Thoracic aorta (tissue), 2 donors: ENCODE measurements around the gene GLYATL1. TPM values are rescaled to one million over a fixed set of nuclear protein-coding genes. Genes with fewer than 3 reads are reported as not detected.

Experiments used
- ATAC-seq: fragments of 150-250 bp; one replicate; pipeline ENCODE4 v1.8.0; 2017; ENCODE audit warnings: low read depth; ENCODE audit not compliant: insufficient number of reproducible peaks, low FRiP score
- DNase-seq: peaks from one replicate; pipeline ENCODE4 v3.0.0-alpha.2; 2020; ENCODE audit warnings: low spot score
- H3K27ac ChIP-seq, 2 donors: fragments of 200-600 bp; sonication (generic); 1 replicate in 1 of 2; 2 replicates in 1 of 2; pipeline ENCODE4 v1.5.1; 2016; ENCODE audit warnings: mild to moderate bottlenecking in 2 of 2, moderate library complexity in 2 of 2
- H3K27me3 ChIP-seq: fragments of 200-600 bp; sonication (generic); replicated peaks from 2 replicates; pipeline ENCODE4 v1.6.0; 2016; ENCODE audit warnings: mild to moderate bottlenecking; ENCODE audit not compliant: insufficient read depth
- H3K36me3 ChIP-seq: fragments of 200-600 bp; sonication (generic); one replicate; pipeline ENCODE4 v1.5.1; 2016
- H3K4me1 ChIP-seq, 2 donors: fragments of 200-600 bp; sonication (generic); 1 replicate in 1 of 2; 2 replicates in 1 of 2; pipeline versions ENCODE4 v1.5.1 to v1.6.0; 2016; ENCODE audit warnings: low read depth in 2 of 2, mild to moderate bottlenecking in 1 of 2; ENCODE audit not compliant: control insufficient read depth in 1 of 2
- H3K4me3 ChIP-seq: fragments of 200-600 bp; sonication (generic); 2 replicates; pipeline ENCODE4 v1.5.1; 2016; ENCODE audit warnings: mild to moderate bottlenecking
- H3K9me3 ChIP-seq: fragments of 200-600 bp; sonication (generic); 2 replicates; pipeline ENCODE4 v1.5.1; 2016
- total RNA-seq, 2 donors: library from RNA; depleted of rRNA; stranded (reverse); fragments of >200 nt; gene quantifications; one replicate each; pipeline versions ENCODE4 v1.1.0 to v1.2.3, GENCODE V29; 2016
- TF ChIP-seq, protein P1 (sequence below): fragments of 200-600 bp; sonication (generic); IDR thresholded peaks from one replicate; pipeline ENCODE4 v1.5.1; 2019; ENCODE audit warnings: antibody characterized with exemption

The GLYATL1 gene
- total RNA-seq, 2 donors from 2014 or later: not detected

DNA sequence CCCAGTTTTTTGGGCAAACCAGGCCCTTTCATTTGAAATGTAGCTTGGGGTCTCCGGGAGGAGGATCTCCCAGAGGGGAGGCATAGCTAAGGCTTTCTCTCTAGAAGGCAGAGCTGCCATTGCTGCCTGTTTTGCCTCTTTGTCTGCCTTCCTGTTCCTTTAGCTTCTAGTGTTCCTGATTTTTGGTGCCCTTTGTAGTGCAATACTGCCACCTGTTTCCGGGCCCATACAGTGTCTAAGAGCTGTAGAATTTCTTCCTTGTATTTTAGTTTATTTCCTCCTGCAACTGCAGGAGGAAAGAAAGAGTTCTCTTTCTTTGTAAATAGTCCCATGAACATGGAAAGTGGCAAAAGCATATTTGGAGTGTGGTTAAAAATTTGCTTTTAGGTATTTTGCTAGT lies 19.3 kb upstream of the GLYATL1 start:
- H3K4me3 ChIP-seq: no peak overlapping the region
- no peak overlapping the region for H3K27ac ChIP-seq
- H3K27me3 ChIP-seq: no peaks in the 10 kb centered on the region
- H3K36me3 ChIP-seq: no peaks in the 10 kb centered on the region
- no peaks in the 10 kb centered on the region for H3K4me1 ChIP-seq
- ATAC-seq (no peak), DNase-seq (no peak)
- TF ChIP-seq, protein P1, sequence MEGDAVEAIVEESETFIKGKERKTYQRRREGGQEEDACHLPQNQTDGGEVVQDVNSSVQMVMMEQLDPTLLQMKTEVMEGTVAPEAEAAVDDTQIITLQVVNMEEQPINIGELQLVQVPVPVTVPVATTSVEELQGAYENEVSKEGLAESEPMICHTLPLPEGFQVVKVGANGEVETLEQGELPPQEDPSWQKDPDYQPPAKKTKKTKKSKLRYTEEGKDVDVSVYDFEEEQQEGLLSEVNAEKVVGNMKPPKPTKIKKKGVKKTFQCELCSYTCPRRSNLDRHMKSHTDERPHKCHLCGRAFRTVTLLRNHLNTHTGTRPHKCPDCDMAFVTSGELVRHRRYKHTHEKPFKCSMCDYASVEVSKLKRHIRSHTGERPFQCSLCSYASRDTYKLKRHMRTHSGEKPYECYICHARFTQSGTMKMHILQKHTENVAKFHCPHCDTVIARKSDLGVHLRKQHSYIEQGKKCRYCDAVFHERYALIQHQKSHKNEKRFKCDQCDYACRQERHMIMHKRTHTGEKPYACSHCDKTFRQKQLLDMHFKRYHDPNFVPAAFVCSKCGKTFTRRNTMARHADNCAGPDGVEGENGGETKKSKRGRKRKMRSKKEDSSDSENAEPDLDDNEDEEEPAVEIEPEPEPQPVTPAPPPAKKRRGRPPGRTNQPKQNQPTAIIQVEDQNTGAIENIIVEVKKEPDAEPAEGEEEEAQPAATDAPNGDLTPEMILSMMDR: no peak
- peaks cover 7% of the 10 kb centered on the region for H3K9me3 ChIP-seq

DNA sequence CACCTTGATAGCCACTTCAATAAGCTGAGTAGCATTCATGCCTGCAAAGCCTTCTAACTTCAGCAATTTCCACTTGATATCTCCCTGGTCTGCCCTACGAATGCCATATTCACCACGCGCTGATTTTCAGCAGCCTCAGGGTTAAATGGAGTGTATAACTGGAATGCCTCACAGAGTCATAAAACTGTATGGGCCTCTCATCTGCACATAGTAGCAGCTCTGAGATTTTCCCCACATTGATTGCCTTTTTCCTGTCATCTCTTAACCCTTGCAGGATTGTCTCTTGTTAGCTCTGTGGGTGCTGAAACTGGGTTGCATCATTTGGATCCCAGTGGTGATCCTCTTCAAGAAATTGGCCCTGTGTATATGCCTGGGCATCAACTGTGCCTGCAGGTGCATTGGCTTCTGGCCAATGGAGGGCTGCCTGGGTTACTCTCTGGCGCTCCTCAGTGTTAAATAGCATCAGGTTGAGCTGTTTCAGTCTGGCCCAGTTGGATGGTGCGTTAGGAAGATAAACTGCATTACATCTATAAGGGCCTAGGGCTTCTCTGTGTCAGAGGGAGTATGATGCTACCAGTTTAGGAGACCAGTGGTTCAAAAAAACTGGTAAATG lies 17.4 kb upstream of the GLYATL1 start:
- H3K27me3 ChIP-seq: no peaks in the 10 kb centered on the region
- H3K4me1 ChIP-seq: no peaks in the 10 kb centered on the region
- TF ChIP-seq, protein P1: no peak
- no peak overlapping the region for H3K4me3 ChIP-seq
- ATAC-seq: no peak
- no peaks in the 10 kb centered on the region for H3K36me3 ChIP-seq
- H3K27ac ChIP-seq: no peak overlapping the region
- peaks cover 7% of the 10 kb centered on the region for H3K9me3 ChIP-seq
- DNase-seq: no peak

DNA sequence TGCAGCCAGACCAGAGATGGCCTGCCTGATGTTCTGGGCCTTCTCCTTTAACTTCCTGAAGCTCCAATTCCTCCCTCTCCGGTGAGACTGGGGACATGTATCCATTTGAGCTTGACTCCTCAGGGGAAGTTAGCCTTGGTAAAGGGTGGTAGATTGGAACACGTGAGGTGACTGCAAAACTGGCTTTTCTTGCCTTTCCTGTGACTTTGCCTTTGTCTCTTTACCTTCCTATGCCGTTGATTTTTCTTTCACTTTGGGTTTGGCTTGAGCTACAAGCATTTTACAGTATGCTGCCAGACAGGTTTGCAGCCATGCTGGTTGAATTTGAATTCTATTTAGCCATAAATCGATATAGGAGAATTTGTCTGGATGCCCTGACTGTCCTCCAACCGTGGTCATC lies 16.8 kb upstream of the GLYATL1 start:
- TF ChIP-seq, protein P1: no peak

DNA sequence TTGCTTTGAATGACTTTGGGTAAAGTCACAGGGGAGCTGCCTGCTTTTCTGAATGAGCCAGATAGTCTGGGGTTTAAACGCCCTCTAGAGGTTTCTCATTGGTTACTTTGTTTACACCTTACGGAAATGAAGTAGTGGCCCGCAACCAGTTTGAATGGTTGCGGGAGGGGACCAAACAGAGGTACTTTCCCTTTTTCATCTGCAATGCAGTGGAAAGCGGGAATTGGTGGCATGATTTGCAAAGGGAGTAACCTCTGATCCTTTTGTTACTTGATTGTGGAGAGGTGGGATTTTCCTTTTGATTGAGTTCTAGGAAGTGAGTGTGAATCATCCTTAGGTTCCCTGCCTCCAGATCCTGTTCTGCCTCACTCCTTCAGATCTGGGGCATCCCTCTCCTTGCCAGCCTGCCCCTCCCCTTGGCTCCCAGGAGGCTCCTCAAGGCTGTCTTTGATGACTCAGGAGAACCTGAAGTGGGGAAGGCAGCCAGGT lies 15.9 kb upstream of the GLYATL1 start:
- H3K36me3 ChIP-seq: no peaks in the 10 kb centered on the region
- no peaks in the 10 kb centered on the region for H3K4me1 ChIP-seq
- ATAC-seq (no peak), DNase-seq (no peak)
- TF ChIP-seq, protein P1: no peak
- no peaks in the 10 kb centered on the region for H3K9me3 ChIP-seq
- H3K27me3 ChIP-seq: no peaks in the 10 kb centered on the region
- H3K4me3 ChIP-seq: no peak overlapping the region
- no peak overlapping the region for H3K27ac ChIP-seq

More for the DNA sequence above, 16.8 kb upstream of the GLYATL1 start:
- H3K36me3 ChIP-seq: no peaks in the 10 kb centered on the region
- ATAC-seq (no peak), DNase-seq (no peak)
- no peak overlapping the region for H3K4me3 ChIP-seq
- H3K27me3 ChIP-seq: no peaks in the 10 kb centered on the region
- peaks cover under 1% of the 10 kb centered on the region for H3K9me3 ChIP-seq
- no peak overlapping the region for H3K27ac ChIP-seq
- no peaks in the 10 kb centered on the region for H3K4me1 ChIP-seq

DNA sequence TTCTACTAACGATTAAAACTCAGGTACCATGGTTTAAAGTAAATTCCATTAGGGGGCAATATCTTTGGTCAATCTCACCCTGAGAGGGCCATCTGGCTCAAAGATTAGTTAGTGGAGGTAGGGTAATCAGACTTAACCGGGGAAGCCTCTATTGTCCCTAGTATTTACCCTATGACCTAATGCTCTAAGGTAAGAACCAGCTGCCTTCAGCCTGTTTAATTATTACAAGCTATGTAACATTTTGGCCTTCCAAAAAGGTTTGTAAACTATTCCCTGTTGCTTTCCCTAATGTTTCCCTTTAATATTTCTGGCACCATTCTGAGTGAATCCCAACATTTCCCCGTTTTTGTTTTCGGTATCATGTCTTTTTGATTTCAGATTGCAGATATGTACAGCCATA lies 15.1 kb upstream of the GLYATL1 start:
- no peak overlapping the region for H3K4me3 ChIP-seq
- DNase-seq: no peak
- TF ChIP-seq, protein P1: no peak
- H3K27ac ChIP-seq: no peak overlapping the region
- no peak for ATAC-seq
- no peaks in the 10 kb centered on the region for H3K27me3 ChIP-seq
- H3K36me3 ChIP-seq: no peaks in the 10 kb centered on the region
- H3K9me3 ChIP-seq: no peaks in the 10 kb centered on the region
- no peaks in the 10 kb centered on the region for H3K4me1 ChIP-seq
